ENCODE results near the gene CPLX1.
"Not testable (repeated sequence)": the region's sequence is repeated elsewhere in the genome, so short reads cannot be mapped to it uniquely, and the experiment has no call there.

The CPLX1 gene

GRCh38 chr4:822361-823175 is 3.4 kb downstream of the CPLX1 start:
- FAIRE-seq: no peak
- no peak for DNase-seq (ENCODE audit: insufficient read length, low spot score)

- FAIRE-seq (no peak), DNase-seq (ENCODE audit: insufficient read length, low spot score) (no peak)
These were observed 4.3 kb downstream of the CPLX1 start for GRCh38 chr4:821631-822030.

- FAIRE-seq (no peak), DNase-seq (ENCODE audit: insufficient read length, low spot score) (no peak)
These were observed 4.7 kb downstream of the CPLX1 start for GRCh38 chr4:821181-821591.

GRCh38 chr4:820230-821172 is 5.4 kb downstream of the CPLX1 start:
- DNase-seq (ENCODE audit: insufficient read length, low spot score) (no peak), FAIRE-seq (no peak)

GRCh38 chr4:819401-820229 is 6.3 kb downstream of the CPLX1 start:
- DNase-seq (ENCODE audit: insufficient read length, low spot score) (no peak), FAIRE-seq (no peak)

- no peak for FAIRE-seq
These were observed 7.6 kb downstream of the CPLX1 start for GRCh38 chr4:818106-818921.

GRCh38 chr4:815464-816146 is 10.3 kb downstream of the CPLX1 start:
- DNase-seq (ENCODE audit: insufficient read length, low spot score) (no peak), FAIRE-seq (no peak)

More at GRCh38 chr4:818106-818921, 7.6 kb downstream of the CPLX1 start:
- no peak for DNase-seq (ENCODE audit: insufficient read length, low spot score)

- DNase-seq (ENCODE audit: insufficient read length, low spot score): no peak
- no peak for FAIRE-seq
These were observed 11.5 kb downstream of the CPLX1 start for GRCh38 chr4:814312-814850.

GRCh38 chr4:813900-814299 is 12.0 kb downstream of the CPLX1 start:
- no peak for DNase-seq (ENCODE audit: insufficient read length, low spot score)
- no peak for FAIRE-seq

GRCh38 chr4:808860-809570 is 16.9 kb downstream of the CPLX1 start:
- FAIRE-seq: no peak
- no peak for DNase-seq (ENCODE audit: insufficient read length, low spot score)

GRCh38 chr4:807792-808191 is 18.1 kb downstream of the CPLX1 start:
- no peak for FAIRE-seq
- DNase-seq (ENCODE audit: insufficient read length, low spot score): no peak

- FAIRE-seq; DNase-seq (ENCODE audit: insufficient read length, low spot score): not testable (repeated sequence)
These were observed 18.9 kb downstream of the CPLX1 start for GRCh38 chr4:806979-807378.

GRCh38 chr4:804804-805203 is 21.1 kb downstream of the CPLX1 start:
- FAIRE-seq: no peak
- DNase-seq (ENCODE audit: insufficient read length, low spot score): no peak

GRCh38 chr4:803884-804283 is 22.0 kb downstream of the CPLX1 start:
- no peak for FAIRE-seq
- DNase-seq (ENCODE audit: insufficient read length, low spot score): no peak

GRCh38 chr4:801436-802124 is 24.3 kb downstream of the CPLX1 start:
- DNase-seq (ENCODE audit: insufficient read length, low spot score) (no peak), FAIRE-seq (no peak)

GRCh38 chr4:797066-797465 is 28.9 kb downstream of the CPLX1 start:
- DNase-seq (ENCODE audit: insufficient read length, low spot score): no peak

GRCh38 chr4:796206-796605 is 29.7 kb downstream of the CPLX1 start:
- FAIRE-seq (no peak), DNase-seq (ENCODE audit: insufficient read length, low spot score) (no peak)

More at GRCh38 chr4:797066-797465, 28.9 kb downstream of the CPLX1 start:
- FAIRE-seq: no peak

- FAIRE-seq (no peak), DNase-seq (ENCODE audit: insufficient read length, low spot score) (no peak)
These were observed 30.2 kb downstream of the CPLX1 start for GRCh38 chr4:795726-796119.
